ENCODE measurements around the gene SLC20A1. TPM values are rescaled to one million over a fixed set of nuclear protein-coding genes. Genes with fewer than 3 reads are reported as not detected.
"Not testable (repeated sequence)": the region's sequence is repeated elsewhere in the genome, so short reads cannot be mapped to it uniquely, and the experiment has no call there.

SLC20A1 gene
- total RNA-seq, 4 donors from 2014 or later = 15.6 to 40.3 (median 23.9) TPM

- DNase-seq = peak; percentile 67 to 74
Observed at GRCh38 chr2:112607680-112608438, 37.9 kb upstream of the SLC20A1 start.

GRCh38 chr2:112609320-112609719, 36.4 kb upstream of the SLC20A1 start:
- WGBS, 2 donors = 93 to 97% methylated on average over 4 of the region's 4 CpGs
- H3K36me3 ChIP-seq; H3K4me1 ChIP-seq; H3K27ac ChIP-seq; H3K9me3 ChIP-seq; H3K27me3 ChIP-seq; H3K4me3 ChIP-seq (replicated peaks in 1 of 3); DNase-seq; intact Hi-C loops (cut with DNase I): not testable (repeated sequence)

More at GRCh38 chr2:112607680-112608438, 37.9 kb upstream of the SLC20A1 start:
- no peaks in the 10 kb centered on the region for H3K4me1 ChIP-seq
- no peaks in the 10 kb centered on the region for H3K36me3 ChIP-seq
- no peak overlapping the region for H3K4me3 ChIP-seq (replicated peaks in 1 of 3)
- H3K27me3 ChIP-seq = no peaks in the 10 kb centered on the region
- no peaks in the 10 kb centered on the region for H3K9me3 ChIP-seq
- no peak overlapping the region for H3K27ac ChIP-seq
- no peak for TF ChIP-seq CTCF (IDR thresholded peaks at IDR 0.05)
- no peak for TF ChIP-seq POLR2A (IDR thresholded peaks at IDR 0.05)
- intact Hi-C loops (cut with DNase I) = no loop called here
- 72 to 81% methylated on average over 8 of the region's 8 CpGs for WGBS, 2 donors

- intact Hi-C loops (cut with DNase I) = not testable (repeated sequence)
Observed at GRCh38 chr2:112612283-112612682, 33.5 kb upstream of the SLC20A1 start.

GRCh38 chr2:112614201-112614840, 31.4 kb upstream of the SLC20A1 start:
- H3K4me1 ChIP-seq = no peaks in the 10 kb centered on the region
- DNase-seq = no peak
- no peak overlapping the region for H3K4me3 ChIP-seq (replicated peaks in 1 of 3)
- TF ChIP-seq POLR2A (IDR thresholded peaks at IDR 0.05) (no peak), CTCF (IDR thresholded peaks at IDR 0.05) (no peak)
- intact Hi-C loops (cut with DNase I) = no loop called here
- H3K36me3 ChIP-seq = no peaks in the 10 kb centered on the region
- no peaks in the 10 kb centered on the region for H3K9me3 ChIP-seq
- 56 to 70% methylated on average over 11 to 13 of the region's 13 CpGs for WGBS, 2 donors
- no peaks in the 10 kb centered on the region for H3K27me3 ChIP-seq
- no peak overlapping the region for H3K27ac ChIP-seq

More at GRCh38 chr2:112612283-112612682, 33.5 kb upstream of the SLC20A1 start:
- not testable (repeated sequence) for H3K36me3 ChIP-seq; DNase-seq; H3K27ac ChIP-seq; H3K9me3 ChIP-seq; H3K27me3 ChIP-seq; H3K4me1 ChIP-seq; H3K4me3 ChIP-seq (replicated peaks in 1 of 3)
- WGBS, 2 donors = 75 to 82% methylated on average over 1 of the region's 1 CpG

- no peaks in the 10 kb centered on the region for H3K9me3 ChIP-seq
- H3K27me3 ChIP-seq = no peaks in the 10 kb centered on the region
- H3K27ac ChIP-seq = no peak overlapping the region
- H3K4me3 ChIP-seq (replicated peaks in 1 of 3) = no peak overlapping the region
- no peak for TF ChIP-seq POLR2A (IDR thresholded peaks at IDR 0.05)
- TF ChIP-seq CTCF (IDR thresholded peaks at IDR 0.05) = no peak
- no peaks in the 10 kb centered on the region for H3K4me1 ChIP-seq
- DNase-seq = no peak
- WGBS, 2 donors = 96 to 99% methylated on average over 8 of the region's 8 CpGs
- no peaks in the 10 kb centered on the region for H3K36me3 ChIP-seq
- intact Hi-C loops (cut with DNase I) = no loop called here
Observed at GRCh38 chr2:112615051-112615450, 30.7 kb upstream of the SLC20A1 start.

- H3K4me1 ChIP-seq; H3K9me3 ChIP-seq; intact Hi-C loops (cut with DNase I); H3K27me3 ChIP-seq; DNase-seq; H3K36me3 ChIP-seq; H3K4me3 ChIP-seq (replicated peaks in 1 of 3); H3K27ac ChIP-seq: not testable (repeated sequence)
- 91 to 92% methylated on average over 2 of the region's 2 CpGs for WGBS, 2 donors
Observed at GRCh38 chr2:112615798-112616197, 29.9 kb upstream of the SLC20A1 start.

Measured in thyroid gland (tissue), 4 donors.